Measurements from ENCODE around the gene GNL3.

- TF ChIP-seq CTCF (conservative IDR thresholded peaks at IDR 0.05; ENCODE audit: low read length) (peak; percentile 85), EZH2phosphoT487 (IDR thresholded peaks at IDR 0.05; ENCODE audit: borderline replicate concordance, low read depth, low read length) (no peak)
These were observed 56.7 kb downstream of the GNL3 start for GRCh38 chr3:52742418-52743041.

All from OCI-LY7 (cell line).